HCT116 (cell line): ENCODE results near the gene GCSAM. TPM values are rescaled to one million over a fixed set of nuclear protein-coding genes. Genes with fewer than 3 reads are reported as not detected.

Experiments
- ATAC-seq: fragments of 200-7000 bp; cut with Tn5 transposase; 2 replicates; pipeline ENCODE4 v1.9.1; 2020; ENCODE audit warnings: mild to moderate bottlenecking, moderate library complexity
- BruUV-seq: library from RNA; stranded (reverse); fragments of 400-500 nt; replicated peaks from 2 replicates; lab custom pipeline; 2021; lab: Mats Ljungman, UMichigan
- CTCF ChIA-PET: fragments of 300-600 bp; sonication (Branson Sonifier 250); formaldehyde crosslinking; loops from one replicate; lab custom pipeline; 2021; ENCODE audit warnings: antibody characterized with exemption; lab: Charles Lee
- POLR2A ChIA-PET: fragments of 300-600, 350-600 bp; sonication (Branson Sonifier 250); formaldehyde crosslinking; loops from one replicate; lab custom pipeline; 2021; ENCODE audit warnings: antibody characterized with exemption; lab: Charles Lee
- RAD21 ChIA-PET, 2 experiments: fragments of 300-600 bp; sonication (Branson Sonifier 250); formaldehyde crosslinking; loops; one replicate each; lab custom pipeline; 2023; ENCODE audit warnings: low total read pairs in 2 of 2; ENCODE audit not compliant: uncharacterized antibody in 2 of 2, unreplicated experiment in 2 of 2, low non-redundant PET in 1 of 2; lab: Charles Lee
- DNase-seq: peaks from one replicate; pipeline ENCODE4 v3.0.0-alpha.2; 2010; ENCODE audit warnings: low read depth, low spot score
- H2AFZ ChIP-seq: fragments of 200-600 bp; shearing (Covaris generic), sonication (generic); 2 replicates; pipeline ENCODE4 v1.6.1; 2017; ENCODE audit warnings: low read depth, mixed run types, mixed read lengths, antibody characterized with exemption, low read length; ENCODE audit not compliant: poor library complexity, severe bottlenecking
- H3K27ac ChIP-seq: 2 replicates; pipeline ENCODE4 v1.5.1; 2012; ENCODE audit warnings: low read depth, low read length
- H3K27me3 ChIP-seq: fragments of 200-600 bp; sonication (generic); 2 replicates; pipeline ENCODE4 v1.6.1; 2016; ENCODE audit warnings: mixed run types, low read length, mixed read lengths; ENCODE audit not compliant: insufficient read depth
- H3K36me3 ChIP-seq, 2 experiments: fragments of 200-500 bp in 1 of 2; fragments of 200-600 bp in 1 of 2; sonication (Bioruptor generic) in 1 of 2; sonication (generic) in 1 of 2; 2 replicates each; pipeline versions ENCODE4 v1.5.1 to v1.6.1; 2014 to 2016; ENCODE audit warnings: low read length in 2 of 2, inconsistent platforms in 1 of 2, mixed read lengths in 1 of 2, mixed run types in 1 of 2; ENCODE audit not compliant: insufficient read depth in 2 of 2, control insufficient read depth in 1 of 2
- H3K4me1 ChIP-seq, 2 experiments: fragments of 200-600 bp in 1 of 2; sonication (generic) in 1 of 2; 2 replicates each; pipeline versions ENCODE4 v1.5.1 to v1.6.1; 2012 to 2017; ENCODE audit warnings: low read length in 2 of 2, inconsistent platforms in 1 of 2, mild to moderate bottlenecking in 1 of 2, mixed read lengths in 1 of 2, mixed run types in 1 of 2, moderate library complexity in 1 of 2; ENCODE audit not compliant: insufficient read depth in 2 of 2, control insufficient read depth in 1 of 2
- H3K4me2 ChIP-seq: fragments of 200-600 bp; sonication (generic); 2 replicates; pipeline ENCODE4 v1.6.1; 2017; ENCODE audit warnings: mixed run types, low read length, mixed read lengths
- H3K4me3 ChIP-seq, 2 experiments: fragments of 200-600 bp in 1 of 2; sonication (generic) in 1 of 2; replicated peaks in 1 of 2; 2 replicates each; pipeline ENCODE4 v1.5.1; 2011 to 2016; ENCODE audit warnings: low read length in 2 of 2, control low read depth in 1 of 2, low read depth in 1 of 2, mild to moderate bottlenecking in 1 of 2, mixed read lengths in 1 of 2, mixed run types in 1 of 2
- H3K79me2 ChIP-seq: fragments of 200-600 bp; sonication (generic); 2 replicates; pipeline ENCODE4 v1.6.1; 2017; ENCODE audit warnings: mild to moderate bottlenecking, mixed run types, low read length, moderate library complexity, mixed read lengths; ENCODE audit not compliant: insufficient read depth
- H3K9ac ChIP-seq: fragments of 200-600 bp; sonication (generic); 2 replicates; pipeline ENCODE4 v1.6.1; 2016; ENCODE audit warnings: low read length, mixed read lengths
- H3K9me2 ChIP-seq: fragments of 200-600 bp; sonication (generic), shearing (Covaris generic); 2 replicates; pipeline ENCODE4 v1.6.1; 2017; ENCODE audit warnings: mixed run types, mild to moderate bottlenecking, moderate library complexity; ENCODE audit not compliant: insufficient read depth
- H3K9me3 ChIP-seq, 2 experiments: fragments of 200-500 bp in 1 of 2; fragments of 200-600 bp in 1 of 2; sonication (Bioruptor generic) in 1 of 2; sonication (generic) in 1 of 2; 2 replicates each; pipeline ENCODE4 v1.6.1; 2014 to 2017; ENCODE audit warnings: low read length in 2 of 2, mixed read lengths in 2 of 2, inconsistent platforms in 1 of 2, low read depth in 1 of 2, mild to moderate bottlenecking in 1 of 2, mixed run types in 1 of 2, moderate library complexity in 1 of 2; ENCODE audit not compliant: control insufficient read depth in 1 of 2, insufficient read depth in 1 of 2
- H4K20me1 ChIP-seq: fragments of 200-600 bp; sonication (generic), shearing (Covaris generic); 2 replicates; pipeline ENCODE4 v1.6.1; 2017; ENCODE audit warnings: mixed run types, mild to moderate bottlenecking, moderate library complexity; ENCODE audit not compliant: insufficient read depth
- CBX3 ChIP-seq: IDR thresholded peaks from 2 replicates; pipeline ENCODE4 v1.6.1; 2012; ENCODE audit warnings: low read depth
- ELF1 ChIP-seq: IDR thresholded peaks from 2 replicates; pipeline ENCODE4 v1.6.1; 2012; ENCODE audit warnings: low read depth, borderline replicate concordance
- EZH2phosphoT487 ChIP-seq: fragments of 200-600 bp; IDR thresholded peaks from 2 replicates; pipeline ENCODE4 v1.6.1; 2018; ENCODE audit warnings: antibody characterized with exemption, borderline replicate concordance
- FOSL1 ChIP-seq: IDR thresholded peaks from 2 replicates; pipeline ENCODE4 v1.6.1; 2012; ENCODE audit warnings: low read depth
- POLR2A ChIP-seq: IDR thresholded peaks from 2 replicates; pipeline ENCODE4 v1.7.0; 2011; ENCODE audit warnings: borderline replicate concordance; ENCODE audit not compliant: insufficient read depth, insufficient read length; ENCODE audit errors: extremely low read depth
- RAD21 ChIP-seq: IDR thresholded peaks from 2 replicates; pipeline ENCODE4 v1.6.1; 2012; ENCODE audit warnings: low read depth, mild to moderate bottlenecking
- REST ChIP-seq: IDR thresholded peaks from 2 replicates; pipeline ENCODE4 v1.6.1; 2012; ENCODE audit warnings: low read depth
- SP1 ChIP-seq: IDR thresholded peaks from 2 replicates; pipeline ENCODE4 v1.6.1; 2012; ENCODE audit warnings: low read depth
- SRF ChIP-seq: IDR thresholded peaks from 2 replicates; pipeline ENCODE4 v1.6.1; 2012; ENCODE audit warnings: low read depth
- TCF7L2 ChIP-seq: IDR thresholded peaks from 2 replicates; pipeline ENCODE4 v1.7.0; 2011; ENCODE audit warnings: borderline replicate concordance, inconsistent platforms; ENCODE audit not compliant: insufficient read depth, insufficient read length; ENCODE audit errors: extremely low read depth
- YY1 ChIP-seq: IDR thresholded peaks from 2 replicates; pipeline ENCODE4 v1.6.1; 2011; ENCODE audit warnings: low read length, low read depth, moderate library complexity, mild to moderate bottlenecking; ENCODE audit not compliant: insufficient replicate concordance; ENCODE audit errors: extremely low read depth
- intact Hi-C: fragments of 100-400 bp; cut with micrococcal nuclease; formaldehyde crosslinking; loops from 2 replicates; pipeline ENCODE4 v1.10.0; 2022
- total RNA-seq: library from RNA; stranded (reverse); gene quantifications from one replicate; pipeline ENCODE4 v1.2.1, GENCODE V29; 2021; ENCODE audit not compliant: unreplicated experiment
- TF ChIP-seq, protein P1 (sequence below): IDR thresholded peaks from 2 replicates; pipeline ENCODE4 v1.6.1; 2011; ENCODE audit warnings: mild to moderate bottlenecking, low read length, moderate library complexity; ENCODE audit not compliant: insufficient replicate concordance; ENCODE audit errors: extremely low read depth

The GCSAM gene
- total RNA-seq, 1 experiment from 2014 or later = not detected

GRCh38 chr3:112123548-112123947 is 9.5 kb downstream of the GCSAM start:
- Histone ChIP-seq H3K9ac (no peak overlapping the region), H3K9me3 (no peaks in the 10 kb centered on the region), H3K4me2 (no peak overlapping the region), H3K9me2 (no peaks in the 10 kb centered on the region)
- ATAC-seq = no peak
- CTCF ChIA-PET = interaction anchor here (1.1 kb wide), 1 partner anchor 12 kb away, joined by 3 read pairs; no protein-coding TSS in a partner anchor
- DNase-seq = no peak
- intact Hi-C loops = no loop called here
- POLR2A ChIA-PET = no interaction called here
- TF ChIP-seq SRF = no peak
- no peak for TF ChIP-seq REST
- no peak for TF ChIP-seq YY1
- no peak for TF ChIP-seq TCF7L2
- TF ChIP-seq, all 23 proteins: peak for 0
- no peaks in the 10 kb centered on the region for H3K27me3 ChIP-seq
- H3K27ac ChIP-seq = no peak overlapping the region
- H4K20me1 ChIP-seq = no peaks in the 10 kb centered on the region
- RAD21 ChIA-PET = no interaction called here
- H3K4me3 ChIP-seq = no peak overlapping the region
- no peak overlapping the region for H2AFZ ChIP-seq
- peaks cover 10% of the 10 kb centered on the region in 2 experiments; a peak in 2 of 4 replicates for H3K36me3 ChIP-seq
- H3K79me2 ChIP-seq = no peaks in the 10 kb centered on the region
- no peaks in the 10 kb centered on the region for H3K4me1 ChIP-seq
- BruUV-seq = no TSS peak

DNA sequence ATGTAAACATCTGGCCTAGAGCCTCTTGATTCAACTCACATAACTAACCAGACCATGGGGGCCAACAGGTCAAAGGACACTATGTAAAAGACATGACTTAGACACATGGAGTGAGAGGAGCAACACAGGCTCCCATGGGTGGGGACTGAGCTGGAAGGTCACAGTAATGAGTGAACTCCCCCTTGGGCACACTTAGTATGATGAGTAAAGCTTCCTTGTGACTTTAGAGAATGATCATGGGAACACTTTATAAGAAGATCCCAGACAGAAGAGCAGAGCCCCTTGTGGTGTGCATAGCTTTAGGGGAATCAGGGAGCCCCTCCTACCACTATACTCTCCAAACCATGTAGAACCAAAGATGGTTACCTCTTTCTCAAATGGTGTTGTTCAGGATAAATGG is 10.2 kb downstream of the GCSAM start:
- no peaks in the 10 kb centered on the region for H3K79me2 ChIP-seq
- H3K9me2 ChIP-seq = no peaks in the 10 kb centered on the region
- H4K20me1 ChIP-seq = no peaks in the 10 kb centered on the region
- no peak overlapping the region for H3K27ac ChIP-seq
- no peaks in the 10 kb centered on the region for H3K4me1 ChIP-seq
- no peak overlapping the region for H3K4me3 ChIP-seq
- ChIA-PET RAD21 (no interaction called here), POLR2A (no interaction called here), CTCF (interaction anchor here (1.1 kb wide), 1 partner anchor 11 kb away, joined by 3 read pairs; no protein-coding TSS in a partner anchor)
- BruUV-seq = no TSS peak
- no peak overlapping the region for H2AFZ ChIP-seq
- DNase-seq = no peak
- intact Hi-C loops = no loop called here
- no peak overlapping the region for H3K9ac ChIP-seq
- no peaks in the 10 kb centered on the region for H3K27me3 ChIP-seq
- H3K4me2 ChIP-seq = no peak overlapping the region
- H3K9me3 ChIP-seq = no peaks in the 10 kb centered on the region
- H3K36me3 ChIP-seq = peaks cover 8 to 10% of the 10 kb centered on the region in 2 experiments; a peak in 2 of 4 replicates
- no peak for ATAC-seq
- TF ChIP-seq FOSL1 = no peak
- no peak for TF ChIP-seq CBX3
- TF ChIP-seq, protein P1, sequence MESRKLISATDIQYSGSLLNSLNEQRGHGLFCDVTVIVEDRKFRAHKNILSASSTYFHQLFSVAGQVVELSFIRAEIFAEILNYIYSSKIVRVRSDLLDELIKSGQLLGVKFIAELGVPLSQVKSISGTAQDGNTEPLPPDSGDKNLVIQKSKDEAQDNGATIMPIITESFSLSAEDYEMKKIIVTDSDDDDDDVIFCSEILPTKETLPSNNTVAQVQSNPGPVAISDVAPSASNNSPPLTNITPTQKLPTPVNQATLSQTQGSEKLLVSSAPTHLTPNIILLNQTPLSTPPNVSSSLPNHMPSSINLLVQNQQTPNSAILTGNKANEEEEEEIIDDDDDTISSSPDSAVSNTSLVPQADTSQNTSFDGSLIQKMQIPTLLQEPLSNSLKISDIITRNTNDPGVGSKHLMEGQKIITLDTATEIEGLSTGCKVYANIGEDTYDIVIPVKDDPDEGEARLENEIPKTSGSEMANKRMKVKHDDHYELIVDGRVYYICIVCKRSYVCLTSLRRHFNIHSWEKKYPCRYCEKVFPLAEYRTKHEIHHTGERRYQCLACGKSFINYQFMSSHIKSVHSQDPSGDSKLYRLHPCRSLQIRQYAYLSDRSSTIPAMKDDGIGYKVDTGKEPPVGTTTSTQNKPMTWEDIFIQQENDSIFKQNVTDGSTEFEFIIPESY = no peak
- no peak for TF ChIP-seq SP1
- no peak for TF ChIP-seq POLR2A
- no peak for TF ChIP-seq ELF1
- TF ChIP-seq EZH2phosphoT487 = no peak
- no peak for TF ChIP-seq RAD21
